NCI-H2196 (cell line): ENCODE results near the gene ISOC2.
"Not testable (repeated sequence)": the region's sequence is repeated elsewhere in the genome, so short reads cannot be mapped to it uniquely, and the experiment has no call there.

Source experiments
- DNase-seq: peaks from one replicate; lab custom pipeline; 2025; ENCODE audit not compliant: unreplicated experiment; lab: John Stamatoyannopoulos, UW

ISOC2 gene

GRCh38 chr19:55410168-55410567 is 51.3 kb downstream of the ISOC2 start:
- DNase-seq: no peak

GRCh38 chr19:55409179-55409578 is 52.3 kb downstream of the ISOC2 start:
- DNase-seq: not testable (repeated sequence)

GRCh38 chr19:55408533-55408872 is 52.9 kb downstream of the ISOC2 start:
- DNase-seq: no peak

DNA sequence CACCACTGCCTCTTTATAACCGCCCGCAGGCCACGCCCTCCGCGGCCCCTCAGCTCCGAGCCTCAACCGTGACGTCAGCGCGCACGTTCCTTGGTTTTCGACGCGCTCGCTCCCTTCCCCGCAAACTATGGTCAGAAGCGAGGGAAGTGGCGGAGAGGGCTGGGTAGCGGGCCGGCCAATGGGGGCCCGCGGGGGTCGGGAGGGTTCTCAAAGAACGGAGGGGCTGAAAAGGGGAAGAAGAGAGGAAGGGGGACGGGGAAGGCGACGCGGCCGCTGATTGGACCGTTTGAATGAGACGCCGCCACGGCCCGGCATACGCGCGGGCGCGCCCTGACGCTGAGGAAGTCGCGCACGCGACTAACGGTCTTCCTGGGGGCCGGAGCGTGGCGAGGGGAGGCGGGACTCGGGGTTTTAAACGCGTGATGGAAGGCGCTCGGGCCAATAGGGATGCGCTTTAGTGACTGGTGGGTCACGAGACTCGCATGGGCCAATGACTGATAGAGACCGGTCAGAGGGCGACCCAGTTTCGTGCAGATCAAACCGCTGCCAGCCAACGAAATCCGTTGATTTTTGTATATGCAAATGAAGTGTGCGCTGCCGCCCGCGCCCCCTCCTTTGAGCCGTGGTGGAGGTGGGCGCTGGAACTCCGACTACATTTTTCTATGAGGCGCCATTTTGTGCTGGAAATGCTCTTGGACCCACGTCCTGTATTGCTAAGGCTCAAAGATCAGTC is 53.5 kb downstream of the ISOC2 start:
- DNase-seq: peak; percentile 99

DNA sequence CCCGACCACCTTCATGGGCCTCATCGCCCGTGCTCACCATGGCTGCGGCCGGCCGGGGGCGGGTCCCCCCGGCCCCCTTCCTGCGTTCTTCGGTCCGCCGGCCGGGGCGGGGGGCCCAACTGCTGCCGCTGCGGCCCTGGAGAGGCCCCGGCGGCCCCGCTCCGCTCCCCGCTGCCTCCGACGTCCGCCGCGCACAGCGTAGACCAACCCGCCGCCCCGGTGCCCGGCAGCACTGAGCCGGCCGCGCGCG is 54.0 kb downstream of the ISOC2 start, which contains the start of gene UBE2S:
Gene UBE2S (minus strand): TSS at position 239 of the 250 bp plus-strand sequence. CDS start 199 bp downstream, at position 40.
- not testable (repeated sequence) for DNase-seq

- DNase-seq: no peak
These were observed 54.5 kb downstream of the ISOC2 start for GRCh38 chr19:55406826-55407549.

DNA sequence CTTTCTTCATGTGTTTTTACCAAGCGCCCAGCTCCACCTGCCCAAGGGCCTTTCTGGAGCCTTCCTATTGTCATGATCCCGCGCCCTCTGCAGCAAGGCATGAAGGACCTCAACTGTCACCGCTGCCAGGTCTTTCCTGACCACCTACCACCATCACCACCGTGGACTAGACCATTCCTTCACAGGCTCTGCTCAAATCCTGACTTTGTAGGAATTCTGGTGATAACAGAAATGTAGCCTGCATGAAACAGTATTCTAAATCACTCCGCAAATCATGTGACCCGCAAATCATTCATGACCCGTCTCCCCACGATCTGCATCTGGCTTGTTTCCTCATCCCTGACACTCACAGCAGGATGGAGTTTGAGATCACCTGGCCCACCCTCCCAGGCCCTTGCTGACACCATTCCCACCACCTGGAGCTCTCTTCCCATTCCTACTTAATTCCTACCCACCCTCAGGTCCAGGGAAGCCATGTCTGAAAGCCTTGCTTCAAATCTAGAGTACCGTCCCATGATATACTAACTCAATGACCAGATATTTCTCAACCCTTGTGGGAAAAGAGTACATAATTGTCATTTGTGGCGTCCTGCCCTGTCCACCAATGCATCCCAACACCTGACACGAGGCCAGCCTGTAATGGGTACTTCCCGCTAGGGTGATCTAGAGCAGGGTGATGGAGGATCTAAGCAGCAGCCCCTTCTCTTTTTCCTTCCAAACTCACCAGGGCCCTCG is 55.2 kb downstream of the ISOC2 start:
- no peak for DNase-seq

DNA sequence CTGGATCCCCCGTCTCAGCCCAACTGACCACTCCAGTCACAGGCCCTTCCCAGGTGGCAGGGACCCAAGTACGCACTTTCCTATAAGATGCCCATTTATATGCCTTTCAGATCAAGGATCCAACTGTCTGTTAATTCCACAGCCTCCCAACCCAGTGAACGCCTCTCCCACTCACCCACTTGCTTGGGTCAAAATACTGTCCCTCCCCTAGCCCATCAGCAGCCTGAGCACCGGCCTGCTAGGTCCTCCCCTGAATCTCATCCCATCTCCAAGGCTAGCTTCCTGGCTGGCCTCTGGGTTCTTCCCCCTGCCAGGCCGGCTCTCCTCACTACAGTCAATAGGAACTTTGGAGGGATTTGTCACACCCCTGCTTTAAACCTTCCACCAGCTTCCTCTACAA is 55.8 kb downstream of the ISOC2 start:
- no peak for DNase-seq
